Endothelial cell (in vitro differentiated cells): ENCODE results near the gene EEF1B2. TPM values are rescaled to one million over a fixed set of nuclear protein-coding genes. Genes with fewer than 3 reads are reported as not detected.

Experiments
- DNase-seq: peaks from one replicate; pipeline ENCODE4 v3.0.0; 2021; ENCODE audit warnings: low spot score
- H3K27ac Mint-ChIP-seq: one replicate; pipeline ENCODE4 v1.8.0; 2021; ENCODE audit warnings: mixed read lengths, inconsistent platforms; ENCODE audit not compliant: unreplicated experiment
- H3K27me3 Mint-ChIP-seq: one replicate; pipeline ENCODE4 v1.8.0; 2021; ENCODE audit warnings: mild to moderate bottlenecking, moderate library complexity, mixed read lengths, inconsistent platforms; ENCODE audit not compliant: unreplicated experiment
- H3K36me3 Mint-ChIP-seq: one replicate; pipeline ENCODE4 v1.8.0; 2021; ENCODE audit warnings: mild to moderate bottlenecking, low read depth, mixed read lengths, inconsistent platforms; ENCODE audit not compliant: unreplicated experiment
- H3K4me1 Mint-ChIP-seq: one replicate; pipeline ENCODE4 v1.8.0; 2021; ENCODE audit warnings: mild to moderate bottlenecking, mixed read lengths, inconsistent platforms; ENCODE audit not compliant: unreplicated experiment
- H3K4me3 Mint-ChIP-seq: one replicate; pipeline ENCODE4 v1.8.0; 2021; ENCODE audit warnings: mild to moderate bottlenecking, mixed read lengths, inconsistent platforms; ENCODE audit not compliant: unreplicated experiment
- H3K9me3 Mint-ChIP-seq: one replicate; pipeline ENCODE4 v1.8.0; 2021; ENCODE audit warnings: mixed read lengths, inconsistent platforms; ENCODE audit not compliant: unreplicated experiment
- long read RNA-seq: library from polyadenylated mRNA; unstranded; transcript quantifications from one replicate; pipeline ENCODE4 v2.0.0, GENCODE V29; 2020; ENCODE audit not compliant: unreplicated experiment
- total RNA-seq: library from RNA; stranded (reverse); fragmentation: NEBNext Ultra II Directional; extraction: Animal tissue kit (Norgen Biotek cat#: 25700); gene quantifications from one replicate; pipeline ENCODE4 v1.2.1, GENCODE V29; 2021; ENCODE audit not compliant: unreplicated experiment
- TF ChIP-seq, protein P1 (sequence below): fragments of 200-600 bp; sonication (generic); IDR thresholded peaks from one replicate; pipeline ENCODE4 v1.5.0; 2021; ENCODE audit warnings: antibody characterized with exemption; ENCODE audit not compliant: unreplicated experiment

The EEF1B2 gene
- 668 TPM for total RNA-seq
- long read RNA-seq, transcript EEF1B2-203 (6 exons, 1,098 nt) = major isoform, 726 of 757 reads
- long read RNA-seq, transcript EEF1B2-201 (7 exons, 844 nt) = minor isoform, 20 of 757 reads
- long read RNA-seq, partial matches to known transcripts = 1 of 757 reads
- long read RNA-seq, other reads (novel, unspliced or antisense) = 6 of 757 reads

DNA sequence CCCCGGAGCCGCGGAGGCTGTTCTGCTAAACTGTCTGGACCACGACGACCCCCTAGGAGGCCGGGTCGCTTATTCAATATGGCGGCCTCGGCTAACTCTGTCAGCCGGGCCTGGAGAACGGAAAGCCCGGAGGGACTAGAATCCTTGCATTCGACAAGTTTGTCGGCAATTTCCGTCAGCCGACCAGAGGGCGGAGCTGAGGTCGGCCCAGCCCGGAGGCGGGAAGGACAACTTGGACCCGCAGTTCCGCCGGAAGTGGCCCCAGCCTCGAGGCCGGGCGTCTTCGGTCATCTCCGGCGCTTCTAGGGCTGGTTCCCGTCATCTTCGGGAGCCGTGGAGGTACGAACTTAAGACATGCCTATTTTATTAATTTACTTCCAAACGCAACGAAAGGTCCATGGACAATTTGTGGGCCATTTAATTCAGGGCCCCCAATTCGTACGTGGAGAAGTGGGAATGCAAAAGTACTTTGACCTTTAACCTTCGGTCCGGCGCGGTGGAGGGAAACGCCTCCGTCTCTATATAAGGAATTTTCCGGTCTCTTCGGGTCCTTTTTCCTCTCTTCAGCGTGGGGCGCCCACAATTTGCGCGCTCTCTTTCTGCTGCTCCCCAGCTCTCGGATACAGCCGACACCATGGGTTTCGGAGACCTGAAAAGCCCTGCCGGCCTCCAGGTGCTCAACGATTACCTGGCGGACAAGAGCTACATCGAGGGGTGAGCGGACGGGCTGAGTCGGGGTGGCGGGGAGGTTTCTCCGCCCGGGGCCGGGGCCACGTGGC lies at the start of gene EEF1B2, which contains the start of gene NDUFS1:
EEF1B2 (plus strand) TSS at position 550 of the 779 bp plus-strand sequence; CDS start at position 635, 85 bp downstream.
NDUFS1 (minus strand) TSS at position 99 of the 779 bp plus-strand sequence. CDS start 5,766 bp downstream, outside the sequence.
- peaks cover 23% of the 10 kb centered on the region for H3K36me3 Mint-ChIP-seq
- peak within 1 kb of the TSS; percentile 95 for H3K27ac Mint-ChIP-seq
- TF ChIP-seq, protein P1, sequence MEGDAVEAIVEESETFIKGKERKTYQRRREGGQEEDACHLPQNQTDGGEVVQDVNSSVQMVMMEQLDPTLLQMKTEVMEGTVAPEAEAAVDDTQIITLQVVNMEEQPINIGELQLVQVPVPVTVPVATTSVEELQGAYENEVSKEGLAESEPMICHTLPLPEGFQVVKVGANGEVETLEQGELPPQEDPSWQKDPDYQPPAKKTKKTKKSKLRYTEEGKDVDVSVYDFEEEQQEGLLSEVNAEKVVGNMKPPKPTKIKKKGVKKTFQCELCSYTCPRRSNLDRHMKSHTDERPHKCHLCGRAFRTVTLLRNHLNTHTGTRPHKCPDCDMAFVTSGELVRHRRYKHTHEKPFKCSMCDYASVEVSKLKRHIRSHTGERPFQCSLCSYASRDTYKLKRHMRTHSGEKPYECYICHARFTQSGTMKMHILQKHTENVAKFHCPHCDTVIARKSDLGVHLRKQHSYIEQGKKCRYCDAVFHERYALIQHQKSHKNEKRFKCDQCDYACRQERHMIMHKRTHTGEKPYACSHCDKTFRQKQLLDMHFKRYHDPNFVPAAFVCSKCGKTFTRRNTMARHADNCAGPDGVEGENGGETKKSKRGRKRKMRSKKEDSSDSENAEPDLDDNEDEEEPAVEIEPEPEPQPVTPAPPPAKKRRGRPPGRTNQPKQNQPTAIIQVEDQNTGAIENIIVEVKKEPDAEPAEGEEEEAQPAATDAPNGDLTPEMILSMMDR = no peak
- H3K4me1 Mint-ChIP-seq = peaks cover 16% of the 10 kb centered on the region
- peak; percentile 96 for DNase-seq
- no peaks in the 10 kb centered on the region for H3K9me3 Mint-ChIP-seq
- peak within 1 kb of the TSS; percentile 99 for H3K4me3 Mint-ChIP-seq
- H3K27me3 Mint-ChIP-seq = no peaks in the 10 kb centered on the region

DNA sequence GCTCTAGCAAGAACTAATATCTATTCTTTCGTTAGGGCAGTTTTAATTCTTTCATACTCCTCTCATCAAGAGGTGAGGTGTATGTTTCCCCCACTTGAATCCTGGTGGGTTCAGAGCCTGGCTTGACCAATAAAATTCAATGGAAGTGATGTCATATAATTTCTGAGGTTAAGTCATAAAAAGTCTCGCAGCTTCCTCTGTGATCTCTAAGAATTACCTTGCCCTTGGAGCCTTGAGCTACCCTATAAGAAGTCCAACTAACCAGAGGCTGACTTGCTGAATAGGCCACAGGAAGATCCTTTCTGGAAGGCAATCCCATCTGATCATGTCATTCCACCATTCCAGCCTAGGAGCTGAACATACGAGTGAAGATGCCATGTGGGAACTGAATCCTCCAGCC lies 47.6 kb upstream of the EEF1B2 start:
- no peaks in the 10 kb centered on the region for H3K27me3 Mint-ChIP-seq
- H3K4me1 Mint-ChIP-seq = no peaks in the 10 kb centered on the region
- TF ChIP-seq, protein P1 = no peak
- no peaks in the 10 kb centered on the region for H3K9me3 Mint-ChIP-seq
- H3K4me3 Mint-ChIP-seq = no peak overlapping the region
- DNase-seq = no peak
- H3K36me3 Mint-ChIP-seq = peaks cover 7% of the 10 kb centered on the region
- no peak overlapping the region for H3K27ac Mint-ChIP-seq

DNA sequence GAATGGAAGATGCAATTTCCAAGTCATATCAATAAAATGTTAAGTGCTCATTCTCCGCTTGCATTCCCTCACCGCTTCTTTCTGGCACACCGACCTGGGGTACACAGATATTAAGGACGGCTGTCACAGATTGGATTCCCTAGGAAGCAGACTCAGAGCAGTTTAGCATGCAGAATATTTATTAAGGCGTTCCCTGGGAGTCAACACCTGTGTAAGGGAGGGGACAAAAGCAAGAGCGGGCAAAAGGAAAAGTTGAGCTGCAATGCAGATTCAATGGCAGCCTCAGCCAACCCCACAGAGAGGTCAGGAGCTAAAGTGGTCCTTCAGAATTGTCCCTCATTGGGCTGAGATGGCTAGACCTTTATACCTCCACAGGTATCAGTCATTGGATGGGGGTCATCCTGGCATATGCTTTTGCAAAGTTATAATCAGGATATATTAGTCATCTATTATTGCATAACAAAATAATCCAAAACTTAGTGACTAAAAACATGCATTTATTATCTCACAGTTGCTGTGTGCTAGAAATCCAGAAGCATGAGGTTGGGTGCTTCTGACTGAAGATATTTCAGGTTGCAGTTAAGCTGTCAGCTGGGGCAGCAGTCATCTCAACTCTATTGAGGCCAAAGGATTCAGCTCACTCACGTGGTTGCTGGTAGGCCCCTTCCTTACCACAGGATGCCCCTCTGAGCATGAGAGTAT lies 46.7 kb upstream of the EEF1B2 start:
- Mint-ChIP-seq H3K4me3 (no peak overlapping the region), H3K27ac (no peak overlapping the region), H3K9me3 (no peaks in the 10 kb centered on the region), H3K27me3 (no peaks in the 10 kb centered on the region), H3K36me3 (peaks cover 7% of the 10 kb centered on the region), H3K4me1 (no peaks in the 10 kb centered on the region)
- TF ChIP-seq, protein P1 = no peak
- DNase-seq = no peak

DNA sequence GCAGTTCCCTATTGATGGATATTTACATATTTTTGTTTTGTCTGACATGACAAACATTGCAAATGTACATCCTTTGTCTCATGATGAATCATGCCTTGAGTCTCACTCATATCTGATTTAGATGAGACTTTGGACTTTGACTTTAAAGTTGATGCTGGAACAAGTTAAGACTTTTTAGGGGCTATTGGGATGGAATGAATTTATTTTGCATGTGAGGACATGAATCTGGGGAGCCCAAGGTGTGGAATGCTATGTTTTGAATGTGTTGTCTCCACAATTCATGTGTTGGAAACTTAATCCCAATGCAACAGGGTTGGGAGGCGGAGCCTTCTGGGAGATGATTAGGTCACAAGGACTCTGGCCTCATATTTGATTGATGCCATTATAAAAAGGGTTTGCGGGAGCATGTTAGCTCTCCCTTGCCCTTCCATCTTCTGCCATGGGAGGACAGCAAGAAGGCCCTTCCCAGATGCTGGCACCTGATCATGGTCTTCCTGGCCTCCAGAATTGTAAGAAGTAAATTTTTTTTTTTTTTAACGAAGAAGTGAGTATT lies 44.6 kb upstream of the EEF1B2 start:
- Mint-ChIP-seq H3K27me3 (peaks cover 3% of the 10 kb centered on the region), H3K4me3 (no peak overlapping the region), H3K4me1 (no peaks in the 10 kb centered on the region), H3K9me3 (no peaks in the 10 kb centered on the region), H3K36me3 (peaks cover 10% of the 10 kb centered on the region), H3K27ac (no peak overlapping the region)
- DNase-seq = no peak
- TF ChIP-seq, protein P1 = no peak
